KMS-11 (cell line): ENCODE measurements around the gene PSMC2.

ENCODE experiments used
- H2AFZ ChIP-seq: fragments of 200-600 bp; sonication (generic); 2 replicates; pipeline ENCODE4 v1.6.1; 2016; ENCODE audit warnings: antibody characterized with exemption, mixed run types, low read depth
- H3K27ac ChIP-seq: fragments of 200-600 bp; sonication (generic); 2 replicates; pipeline ENCODE4 v1.6.1; 2016; ENCODE audit warnings: mild to moderate bottlenecking, mixed run types
- H3K27me3 ChIP-seq: fragments of 200-600 bp; sonication (generic); 2 replicates; pipeline ENCODE4 v1.6.1; 2017; ENCODE audit warnings: mild to moderate bottlenecking, low read depth, mixed run types, moderate library complexity; ENCODE audit not compliant: insufficient read depth
- H3K36me3 ChIP-seq: fragments of 200-600 bp; sonication (generic); 2 replicates; pipeline ENCODE4 v1.6.1; 2017; ENCODE audit warnings: mild to moderate bottlenecking, mixed run types; ENCODE audit not compliant: insufficient read depth
- H3K4me1 ChIP-seq: fragments of 200-600 bp; sonication (generic); 2 replicates; pipeline ENCODE4 v1.6.1; 2016; ENCODE audit warnings: mild to moderate bottlenecking, low read depth, mixed run types; ENCODE audit not compliant: poor library complexity, severe bottlenecking
- H3K4me2 ChIP-seq: fragments of 200-600 bp; sonication (generic); 2 replicates; pipeline ENCODE4 v1.7.0; 2016; ENCODE audit warnings: mild to moderate bottlenecking, mixed run types
- H3K4me3 ChIP-seq: fragments of 200-600 bp; sonication (generic); IDR thresholded peaks from 2 replicates; pipeline ENCODE4 v1.6.1; 2017; ENCODE audit warnings: low read depth, low read length, mixed read lengths; ENCODE audit not compliant: insufficient read depth
- H3K79me2 ChIP-seq: fragments of 200-600 bp; sonication (generic); 2 replicates; pipeline ENCODE4 v1.6.1; 2016; ENCODE audit warnings: low read depth, mixed run types; ENCODE audit not compliant: insufficient read depth
- H3K9ac ChIP-seq: fragments of 200-600 bp; sonication (generic); 2 replicates; pipeline ENCODE4 v1.6.1; 2016; ENCODE audit warnings: mild to moderate bottlenecking, mixed run types
- H4K20me1 ChIP-seq: fragments of 200-600 bp; sonication (generic); 2 replicates; pipeline ENCODE4 v1.6.1; 2016; ENCODE audit warnings: mild to moderate bottlenecking, mixed run types; ENCODE audit not compliant: insufficient read depth
- TF ChIP-seq, protein P1 (sequence below): fragments of 200-600 bp; sonication (generic); conservative IDR thresholded peaks from 2 replicates; pipeline ENCODE4 v1.6.1; 2017; ENCODE audit warnings: low read depth, mild to moderate bottlenecking, antibody characterized with exemption, low read length, moderate library complexity, mixed read lengths

Gene PSMC2

DNA sequence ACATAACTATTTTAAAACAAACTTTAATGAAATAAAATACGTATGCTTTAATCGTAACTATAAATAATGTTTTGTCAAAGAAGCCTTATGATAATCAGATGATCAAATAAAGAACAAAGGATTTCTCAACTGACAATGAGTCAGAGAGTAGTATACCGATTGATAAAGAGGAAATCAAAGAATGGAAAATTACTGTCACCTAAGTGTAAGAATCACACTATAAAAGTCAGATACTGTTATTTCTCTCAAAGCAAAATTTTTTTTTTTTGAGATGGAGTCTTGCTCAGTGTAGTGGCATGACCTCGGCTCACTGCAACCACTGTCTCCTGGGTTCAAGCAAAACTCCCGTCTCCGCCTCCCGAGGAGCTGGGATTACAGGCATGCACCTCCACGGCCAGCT, 21.7 kb upstream of the PSMC2 start:
- no peak overlapping the region for H3K9ac ChIP-seq
- H3K4me3 ChIP-seq = no peak overlapping the region
- H3K4me1 ChIP-seq = no peaks in the 10 kb centered on the region
- H3K36me3 ChIP-seq = peaks cover 8% of the 10 kb centered on the region; the same call in 1 of the 2 replicates
- H3K79me2 ChIP-seq = peaks cover 28% of the 10 kb centered on the region
- H2AFZ ChIP-seq = no peak overlapping the region
- H4K20me1 ChIP-seq = no peaks in the 10 kb centered on the region
- no peaks in the 10 kb centered on the region for H3K27me3 ChIP-seq
- H3K27ac ChIP-seq = no peak overlapping the region
- H3K4me2 ChIP-seq = no peak overlapping the region
- TF ChIP-seq, protein P1, sequence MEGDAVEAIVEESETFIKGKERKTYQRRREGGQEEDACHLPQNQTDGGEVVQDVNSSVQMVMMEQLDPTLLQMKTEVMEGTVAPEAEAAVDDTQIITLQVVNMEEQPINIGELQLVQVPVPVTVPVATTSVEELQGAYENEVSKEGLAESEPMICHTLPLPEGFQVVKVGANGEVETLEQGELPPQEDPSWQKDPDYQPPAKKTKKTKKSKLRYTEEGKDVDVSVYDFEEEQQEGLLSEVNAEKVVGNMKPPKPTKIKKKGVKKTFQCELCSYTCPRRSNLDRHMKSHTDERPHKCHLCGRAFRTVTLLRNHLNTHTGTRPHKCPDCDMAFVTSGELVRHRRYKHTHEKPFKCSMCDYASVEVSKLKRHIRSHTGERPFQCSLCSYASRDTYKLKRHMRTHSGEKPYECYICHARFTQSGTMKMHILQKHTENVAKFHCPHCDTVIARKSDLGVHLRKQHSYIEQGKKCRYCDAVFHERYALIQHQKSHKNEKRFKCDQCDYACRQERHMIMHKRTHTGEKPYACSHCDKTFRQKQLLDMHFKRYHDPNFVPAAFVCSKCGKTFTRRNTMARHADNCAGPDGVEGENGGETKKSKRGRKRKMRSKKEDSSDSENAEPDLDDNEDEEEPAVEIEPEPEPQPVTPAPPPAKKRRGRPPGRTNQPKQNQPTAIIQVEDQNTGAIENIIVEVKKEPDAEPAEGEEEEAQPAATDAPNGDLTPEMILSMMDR = no peak

DNA sequence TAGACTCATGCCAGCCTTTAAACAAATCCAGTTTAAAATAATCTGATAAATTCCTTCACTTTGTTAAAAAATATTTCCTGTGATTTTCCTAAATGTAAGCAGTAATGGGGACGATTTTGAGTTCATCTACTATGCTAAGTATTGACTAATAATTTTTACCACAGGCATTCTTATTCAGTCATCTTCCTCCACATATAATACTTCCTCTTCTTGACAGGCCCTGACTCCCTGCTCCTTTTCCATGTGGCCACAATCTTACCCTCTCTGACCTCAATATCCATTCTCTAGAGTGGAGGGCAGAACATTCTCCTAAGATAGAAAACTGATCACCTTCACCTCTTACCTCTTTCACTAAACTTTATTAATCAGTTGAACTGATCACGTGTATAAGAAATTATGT, 10.7 kb upstream of the PSMC2 start:
- Histone ChIP-seq H3K9ac (no peak overlapping the region), H3K36me3 (peaks cover 26% of the 10 kb centered on the region; the same call in 1 of the 2 replicates), H3K4me3 (no peak overlapping the region), H4K20me1 (no peaks in the 10 kb centered on the region), H3K27me3 (no peaks in the 10 kb centered on the region), H3K4me2 (no peak overlapping the region), H3K79me2 (peaks cover 90% of the 10 kb centered on the region), H2AFZ (no peak overlapping the region), H3K27ac (no peak overlapping the region), H3K4me1 (peaks cover 8% of the 10 kb centered on the region)
- TF ChIP-seq, protein P1 = no peak

DNA sequence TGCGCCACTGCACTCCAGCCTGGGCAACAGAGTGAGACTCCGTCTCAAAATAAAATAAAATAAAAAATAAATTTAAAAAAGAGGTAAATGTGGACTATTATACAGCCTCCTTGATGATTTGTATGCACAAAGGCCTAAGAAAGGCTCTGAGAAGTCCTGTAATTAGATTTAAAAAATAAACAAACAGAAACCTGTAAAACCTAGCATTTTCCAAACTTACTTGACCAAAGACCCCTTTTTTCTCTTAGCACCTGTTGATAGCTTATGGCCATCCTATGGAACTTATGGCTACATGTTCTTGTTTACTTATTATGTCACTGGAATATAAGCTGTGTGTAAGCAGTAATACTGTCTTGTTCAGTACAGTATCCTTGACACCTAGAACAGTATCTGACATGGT, 8.6 kb upstream of the PSMC2 start:
- Histone ChIP-seq H3K9ac (no peak overlapping the region), H3K36me3 (peaks cover 26% of the 10 kb centered on the region; the same call in 1 of the 2 replicates), H3K79me2 (peaks cover 92% of the 10 kb centered on the region), H3K27ac (no peak overlapping the region), H4K20me1 (no peaks in the 10 kb centered on the region), H3K4me1 (peaks cover 27% of the 10 kb centered on the region), H2AFZ (no peak overlapping the region), H3K4me2 (no peak overlapping the region), H3K4me3 (no peak overlapping the region), H3K27me3 (no peaks in the 10 kb centered on the region)
- TF ChIP-seq, protein P1 = no peak

DNA sequence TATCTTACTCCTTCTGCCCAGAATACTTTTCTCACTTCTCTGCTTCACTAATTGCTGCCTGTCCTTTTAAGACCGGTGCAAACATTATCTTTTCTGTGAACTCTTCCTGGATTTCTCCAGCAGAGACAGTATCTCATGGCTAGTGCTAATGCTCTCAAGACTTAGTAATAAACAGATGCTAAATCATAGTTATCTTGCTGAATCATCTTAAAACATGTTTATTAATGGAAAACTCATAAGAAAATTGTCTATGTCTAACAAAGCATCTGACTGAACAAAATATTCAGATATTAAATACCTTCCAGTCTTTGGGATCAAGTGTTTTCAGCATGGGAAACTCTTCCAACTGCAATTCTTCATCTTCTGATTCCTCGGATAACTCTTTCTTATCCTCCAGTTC, 6.0 kb upstream of the PSMC2 start:
- peaks cover 44% of the 10 kb centered on the region for H3K4me1 ChIP-seq

More for the DNA sequence above, 6.0 kb upstream of the PSMC2 start:
- no peak overlapping the region for H3K4me2 ChIP-seq
- TF ChIP-seq, protein P1 = no peak
- peaks cover 20% of the 10 kb centered on the region; the same call in 1 of the 2 replicates for H3K36me3 ChIP-seq
- H3K4me3 ChIP-seq = no peak overlapping the region
- peaks cover 86% of the 10 kb centered on the region for H3K79me2 ChIP-seq
- H3K27me3 ChIP-seq = no peaks in the 10 kb centered on the region
- H4K20me1 ChIP-seq = no peaks in the 10 kb centered on the region
- H3K9ac ChIP-seq = no peak overlapping the region
- no peak overlapping the region for H3K27ac ChIP-seq
- no peak overlapping the region for H2AFZ ChIP-seq
